Right ventricle myocardium superior (tissue), 1 donor: Measurements from ENCODE around the gene CEPT1. TPM values are rescaled to one million over a fixed set of nuclear protein-coding genes. Genes with fewer than 3 reads are reported as not detected.

Experiments
- ATAC-seq: fragments of 200-7000 bp; cut with Tn5 transposase; one replicate; pipeline ENCODE4 v1.9.1; 2020; ENCODE audit warnings: mild to moderate bottlenecking; ENCODE audit not compliant: poor library complexity
- DNase-seq: peaks from one replicate; pipeline ENCODE4 v3.0.0-alpha.2; 2020
- intact Hi-C: fragments of 100-400 bp; cut with DNase I; formaldehyde crosslinking; loops from one replicate; pipeline ENCODE4 v1.11.2; 2022
- total RNA-seq: library from RNA; stranded (reverse); fragmentation: NEBNext Ultra II Directional; extraction: Animal tissue kit (Norgen Biotek cat#: 25700); gene quantifications from one replicate; pipeline ENCODE4 v1.2.1, GENCODE V29; 2021
- donor health status: DM: no; HTN: yes; CAD: no; lungs with severe emphysema.

Gene CEPT1
- total RNA-seq, 1 donor from 2014 or later = 11.6 TPM

DNA sequence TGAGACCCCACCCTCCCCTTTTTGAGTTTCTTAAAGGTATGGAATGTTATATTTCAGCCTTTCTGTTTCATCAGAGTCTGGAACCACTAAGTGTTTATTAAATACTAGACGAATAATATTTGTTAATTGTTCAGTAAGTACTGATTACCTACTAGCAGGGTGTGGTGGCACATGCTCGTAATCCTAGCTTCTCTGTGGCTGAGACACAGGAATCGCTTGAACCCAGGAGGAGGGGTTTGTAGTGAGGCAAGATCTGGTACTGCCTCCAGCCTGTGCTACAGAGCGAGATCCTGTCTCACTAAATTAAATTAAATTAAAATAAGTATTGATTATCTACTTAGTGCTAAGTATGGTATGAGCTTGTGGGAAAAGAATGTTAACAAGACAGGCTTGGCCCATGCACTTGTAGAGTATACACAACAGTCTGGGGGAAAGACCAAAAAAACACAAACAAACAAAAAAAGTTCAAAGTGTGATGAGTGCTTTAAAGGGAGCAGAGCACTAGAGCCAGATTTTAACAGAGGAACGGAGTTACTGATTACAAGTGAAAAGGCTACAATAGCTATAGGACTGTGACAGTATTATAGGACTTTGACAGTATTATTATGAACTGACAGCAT is 2.4 kb downstream of the CEPT1 start:
- DNase-seq = no peak
- ATAC-seq = no peak
- intact Hi-C loops = no loop called here

DNA sequence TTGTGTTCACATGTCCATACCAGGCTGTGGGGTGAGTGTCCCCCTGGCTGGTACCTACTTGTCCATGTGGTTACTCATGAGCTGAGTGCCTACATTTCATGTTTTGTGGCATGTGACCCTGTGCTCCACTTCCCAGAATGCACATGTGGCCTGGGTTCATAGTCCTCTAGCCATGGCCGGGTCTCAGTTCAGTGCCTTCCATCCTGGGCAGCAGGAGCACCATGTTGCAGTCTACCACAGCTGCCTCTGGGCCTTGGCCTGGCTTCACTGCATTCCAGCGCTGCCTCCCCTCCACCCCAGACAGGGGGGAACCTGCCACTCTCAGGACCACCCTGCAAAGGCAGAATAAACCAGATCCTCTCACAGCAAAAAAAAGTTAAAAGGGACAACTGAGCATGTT is 5.5 kb downstream of the CEPT1 start:
- intact Hi-C loops = no loop called here
- ATAC-seq (no peak), DNase-seq (no peak)

DNA sequence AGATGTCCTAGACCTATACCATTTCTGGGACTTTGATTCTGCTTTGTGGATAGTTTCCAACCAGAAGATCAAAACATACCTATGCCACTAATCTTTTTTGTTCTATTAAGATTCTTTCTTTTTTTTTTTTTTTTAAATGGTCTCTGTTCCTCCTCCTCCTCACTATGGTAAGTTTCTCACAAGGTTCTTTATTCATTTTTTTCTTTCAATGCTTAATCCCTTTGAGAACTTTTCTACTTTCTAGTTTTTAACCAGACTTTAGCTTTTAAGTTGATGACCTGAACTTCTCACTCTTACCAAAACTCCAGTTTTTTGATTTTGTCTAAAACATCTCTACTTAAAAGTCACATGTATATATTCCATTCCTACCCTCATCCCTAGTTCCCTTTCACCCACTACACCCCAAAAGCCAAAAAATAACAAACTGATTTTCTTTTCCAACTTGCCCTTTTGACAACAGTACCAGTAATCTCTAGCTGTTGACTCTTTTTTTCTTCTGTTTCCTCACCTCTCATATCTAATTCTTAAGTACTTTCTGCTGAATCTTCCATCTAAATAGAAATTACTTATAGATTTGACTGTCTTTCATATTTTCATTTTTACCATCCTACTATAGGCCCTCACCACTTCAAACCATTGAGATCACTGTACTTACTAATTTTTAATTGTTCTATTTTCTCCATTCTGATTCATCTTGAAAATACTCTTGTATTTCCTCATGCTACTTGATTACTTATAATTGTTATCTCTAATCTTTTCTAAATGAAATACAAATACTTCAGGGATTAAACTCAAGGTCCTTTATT is 6.1 kb downstream of the CEPT1 start:
- intact Hi-C loops = no loop called here
- ATAC-seq (no peak), DNase-seq (no peak)

DNA sequence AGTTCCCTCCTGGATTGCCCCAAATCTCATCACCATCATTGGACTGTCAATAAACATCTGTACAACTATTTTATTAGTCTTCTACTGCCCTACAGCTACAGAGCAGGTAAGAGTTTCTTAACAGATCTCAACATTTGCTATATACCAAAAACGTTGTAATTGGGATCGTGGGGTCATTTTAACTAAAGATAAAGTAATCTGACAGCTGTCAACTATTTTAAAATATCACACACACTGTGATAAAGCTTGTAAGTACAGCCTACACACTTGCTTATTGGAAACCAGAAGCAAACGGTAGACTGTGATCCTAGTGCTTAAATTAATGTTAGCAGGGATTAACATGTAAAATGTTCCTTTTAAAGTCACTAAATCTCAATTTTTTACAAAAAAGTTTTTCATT is 7.9 kb downstream of the CEPT1 start:
- intact Hi-C loops = no loop called here
- ATAC-seq = no peak
- no peak for DNase-seq

DNA sequence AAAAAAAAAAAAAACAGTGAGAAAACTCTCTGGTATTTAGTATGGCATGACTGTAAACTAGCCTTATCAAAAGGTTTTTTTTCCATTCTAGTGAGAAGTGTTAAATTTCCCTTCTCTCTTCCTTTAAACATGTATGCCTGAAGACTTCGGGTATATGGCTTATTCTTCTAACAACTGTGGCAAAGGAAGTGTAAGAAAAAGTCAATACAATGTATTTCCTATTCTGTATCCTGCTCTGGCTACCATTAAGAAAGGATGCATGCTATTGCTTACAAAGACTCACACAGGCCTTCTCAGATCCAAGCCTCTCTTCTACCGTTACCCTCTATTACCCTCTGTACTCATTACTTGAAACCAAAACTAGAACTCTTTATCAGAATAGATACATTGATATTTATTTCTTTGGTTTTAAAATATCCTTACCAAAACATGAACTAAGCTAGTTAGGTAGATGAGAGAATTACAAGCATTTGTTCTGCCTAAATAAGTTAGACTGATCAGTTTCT is 8.4 kb downstream of the CEPT1 start:
- DNase-seq = no peak
- ATAC-seq = no peak
- intact Hi-C loops = no loop called here

DNA sequence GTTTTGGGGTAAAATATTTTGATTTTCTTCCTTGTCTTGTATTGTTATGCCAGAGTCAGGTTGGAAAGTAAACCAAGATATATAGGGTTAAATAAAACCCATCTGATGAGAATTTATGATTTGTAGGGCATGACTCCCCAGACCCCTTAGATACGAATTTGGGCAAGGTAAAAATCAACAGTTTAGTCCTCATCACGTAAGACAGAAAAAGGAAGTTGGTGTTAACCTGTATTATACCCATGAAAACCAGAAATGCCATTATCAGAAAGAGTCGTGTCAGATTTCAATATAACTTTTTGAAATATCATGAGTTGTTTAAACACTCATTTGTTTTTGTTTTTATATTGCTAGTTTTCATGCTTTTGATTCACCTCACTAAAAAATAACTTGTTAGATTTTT is 11.8 kb downstream of the CEPT1 start:
- ATAC-seq (no peak), DNase-seq (no peak)
- intact Hi-C loops = no loop called here

DNA sequence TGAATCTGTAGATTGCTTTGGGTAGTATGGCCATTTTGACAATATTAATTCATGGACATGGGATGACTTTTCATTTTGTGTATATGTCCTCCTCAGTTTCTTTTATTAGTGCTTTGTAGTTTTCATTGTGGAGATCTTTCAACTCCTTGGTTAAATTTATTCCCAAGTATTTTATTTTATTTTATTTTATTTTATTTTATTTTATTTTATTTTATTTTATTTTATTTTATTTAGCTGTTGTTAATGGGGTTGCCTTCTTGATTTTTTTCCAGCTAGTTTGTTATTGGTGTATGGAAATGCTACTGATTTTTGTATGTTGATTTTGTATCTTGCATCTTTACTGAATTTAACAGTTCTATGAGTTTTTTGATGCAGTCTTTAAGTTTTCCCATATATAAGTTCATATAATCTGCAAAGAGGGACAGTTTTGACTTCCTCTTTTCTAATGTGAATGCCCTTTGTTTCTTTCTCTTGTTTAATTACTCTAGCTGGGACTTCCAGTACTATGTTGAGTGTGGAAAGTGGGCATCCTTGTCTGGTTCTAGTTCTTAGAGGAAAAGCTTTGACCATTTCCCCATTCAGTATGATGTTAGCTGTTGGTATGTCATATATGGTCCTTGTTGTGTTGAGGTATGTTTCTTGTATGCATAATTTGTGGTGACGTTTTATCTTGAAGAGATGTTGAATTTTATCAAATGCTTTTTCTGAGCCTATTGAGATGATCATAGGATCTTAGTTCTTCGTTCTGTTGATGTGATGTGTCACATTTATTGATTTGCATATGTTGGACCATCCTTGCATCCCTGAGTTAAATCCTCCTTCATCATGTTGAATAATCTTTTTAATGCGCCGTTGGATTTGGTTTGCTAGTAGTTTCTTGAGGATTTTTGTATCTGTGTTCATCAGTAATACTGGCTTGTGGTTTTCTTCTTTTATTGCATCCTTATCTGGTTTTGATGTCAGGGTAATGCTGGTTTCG is 14.3 kb downstream of the CEPT1 start:
- no peak for ATAC-seq
- no peak for DNase-seq
- intact Hi-C loops = no loop called here

DNA sequence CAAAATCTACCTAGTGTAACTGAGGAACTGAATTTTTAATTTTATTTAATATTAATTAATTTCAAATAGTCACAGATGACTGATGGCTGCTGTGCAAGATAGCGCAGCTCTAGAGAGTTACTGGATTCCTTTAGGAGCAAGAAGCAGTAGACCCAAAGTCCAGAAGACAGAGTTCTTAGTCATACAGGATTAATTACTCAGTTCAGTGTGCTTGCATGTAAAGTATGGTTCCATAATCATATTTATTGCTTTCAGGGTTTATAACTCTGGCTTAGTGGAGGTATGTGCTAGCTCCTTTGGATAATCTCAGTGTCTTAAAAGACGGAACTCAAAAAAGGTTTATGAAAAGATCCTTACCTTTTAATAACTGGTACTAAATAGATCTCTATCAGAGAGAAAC is 17.4 kb downstream of the CEPT1 start:
- no peak for ATAC-seq
- intact Hi-C loops = no loop called here
- no peak for DNase-seq

DNA sequence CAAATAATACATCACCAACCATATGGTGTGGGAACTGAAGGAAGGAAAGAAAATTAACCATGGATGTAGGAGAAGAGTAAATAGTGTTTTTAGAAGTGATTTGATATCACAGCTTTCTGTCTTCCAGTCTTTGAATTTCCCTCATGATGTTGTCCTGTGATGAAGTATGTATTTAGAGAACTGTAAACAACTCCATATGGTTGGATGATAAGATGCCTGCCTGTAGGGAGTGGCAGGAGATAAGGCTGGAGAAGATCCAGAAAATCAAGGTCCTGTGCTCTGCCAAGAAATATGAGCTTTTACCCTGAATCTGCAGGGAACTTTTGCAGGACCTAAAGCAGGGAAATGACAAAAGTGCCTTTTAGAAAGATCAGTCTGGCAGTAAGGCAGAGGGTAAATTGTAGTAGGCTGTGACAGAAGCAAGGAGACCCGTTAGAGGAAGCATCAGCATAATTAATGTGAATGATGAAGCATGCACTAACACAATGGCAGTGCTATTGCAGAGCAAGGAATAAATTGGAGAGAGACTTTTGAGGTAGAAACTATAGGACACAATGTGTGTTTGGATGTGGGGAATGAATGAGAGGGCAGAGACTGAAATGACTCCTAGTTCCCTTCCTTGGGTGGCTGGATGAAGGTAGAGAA is 21.9 kb downstream of the CEPT1 start:
- no peak for ATAC-seq
- no peak for DNase-seq
- intact Hi-C loops = no loop called here

DNA sequence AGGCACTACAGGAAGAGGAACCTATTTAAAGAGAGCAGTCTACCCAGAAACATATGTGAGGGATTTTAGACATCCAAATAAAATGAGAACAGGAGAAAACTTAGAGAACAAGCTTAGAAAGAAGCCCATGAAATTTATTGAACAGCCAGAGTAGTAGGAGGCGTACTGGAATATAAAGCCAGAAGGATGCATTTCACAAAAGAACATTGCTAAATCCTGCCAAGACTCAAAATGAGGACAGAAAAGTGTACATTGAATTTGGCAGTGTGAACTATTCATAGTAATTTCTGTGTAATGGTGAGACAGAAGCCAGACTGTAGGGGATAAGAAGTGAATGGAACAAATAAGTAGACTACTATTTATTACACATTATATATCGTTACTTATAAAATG is 22.5 kb downstream of the CEPT1 start:
- no peak for DNase-seq
- ATAC-seq = no peak
- intact Hi-C loops = no loop called here

DNA sequence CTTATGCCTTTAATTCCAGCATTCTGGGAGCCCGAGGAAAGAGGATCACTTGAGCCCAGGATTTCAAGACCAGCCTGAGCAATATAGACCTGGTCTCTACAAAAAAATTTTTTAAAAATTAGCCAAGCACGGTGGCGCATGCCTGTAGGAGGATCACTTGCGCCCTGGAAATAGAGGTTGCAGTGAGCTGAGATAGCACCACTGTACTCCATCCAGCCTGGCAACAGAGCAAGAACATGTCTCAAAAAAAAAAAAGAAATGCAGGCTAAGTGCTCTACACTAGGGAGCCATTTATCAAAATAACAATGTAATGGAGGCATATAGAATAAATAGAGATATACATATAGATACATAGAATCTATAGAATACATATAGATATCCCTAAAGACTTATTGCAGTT is 23.3 kb downstream of the CEPT1 start:
- no peak for DNase-seq
- ATAC-seq = peak; percentile 89
- intact Hi-C loops = no loop called here

DNA sequence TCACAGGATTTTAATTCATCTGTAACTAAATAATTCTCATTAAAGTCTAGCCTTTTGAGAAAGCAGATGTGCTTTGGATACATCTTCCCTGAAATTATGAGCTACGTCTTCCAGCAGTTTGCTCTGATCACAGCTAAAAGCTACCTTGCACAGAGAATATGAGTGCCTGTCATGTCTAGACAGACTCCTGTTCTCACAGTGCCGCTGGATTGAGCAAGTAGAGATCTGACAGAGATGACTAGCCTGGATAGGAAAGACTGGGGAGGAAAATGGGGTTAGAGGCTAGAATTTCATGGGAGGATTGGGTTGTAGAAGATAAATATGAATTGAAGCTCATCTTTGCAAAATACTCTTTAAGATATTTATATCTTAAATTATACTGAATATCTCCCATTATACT is 24.1 kb downstream of the CEPT1 start:
- intact Hi-C loops = no loop called here
- DNase-seq (no peak), ATAC-seq (no peak)

DNA sequence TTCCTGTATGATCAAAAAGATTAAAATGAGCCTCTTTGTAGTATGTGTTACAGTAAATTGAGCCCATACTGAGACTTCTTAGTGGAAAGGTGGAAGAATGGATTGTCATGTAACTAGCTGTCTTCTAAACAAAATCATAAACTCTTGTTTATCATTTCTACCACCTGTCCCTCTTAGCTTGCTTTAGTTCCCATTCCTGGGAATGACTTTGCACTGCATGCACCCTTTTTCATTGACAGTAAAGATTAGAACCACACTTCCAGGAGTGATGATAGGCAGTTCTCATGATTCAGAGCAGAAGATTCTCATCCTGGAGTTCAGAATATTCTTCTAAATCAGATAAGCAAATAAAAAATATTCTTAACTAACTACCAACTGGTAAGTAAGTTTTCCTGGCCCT is 32.4 kb downstream of the CEPT1 start:
- intact Hi-C loops = no loop called here
- DNase-seq (no peak), ATAC-seq (no peak)

DNA sequence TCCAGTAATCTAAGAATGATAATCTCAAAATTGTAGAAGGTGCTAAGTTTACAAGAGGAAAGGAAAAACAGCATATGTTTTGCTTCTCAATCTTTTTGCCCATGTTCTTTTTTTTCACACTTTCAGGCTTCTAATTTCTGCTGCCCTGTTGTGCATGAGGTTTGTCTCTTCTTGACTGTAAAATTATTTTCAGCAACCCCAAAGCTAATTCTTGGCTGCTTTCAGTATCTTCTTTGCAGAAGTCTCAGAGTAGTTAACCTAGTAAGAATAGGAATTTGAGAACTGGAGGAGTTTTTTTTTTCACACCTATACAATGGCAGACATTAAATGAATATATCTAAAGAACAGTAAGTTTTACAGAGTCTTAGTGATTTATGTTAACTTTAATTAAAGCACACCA is 34.0 kb downstream of the CEPT1 start:
- DNase-seq (no peak), ATAC-seq (no peak)
- intact Hi-C loops = no loop called here

DNA sequence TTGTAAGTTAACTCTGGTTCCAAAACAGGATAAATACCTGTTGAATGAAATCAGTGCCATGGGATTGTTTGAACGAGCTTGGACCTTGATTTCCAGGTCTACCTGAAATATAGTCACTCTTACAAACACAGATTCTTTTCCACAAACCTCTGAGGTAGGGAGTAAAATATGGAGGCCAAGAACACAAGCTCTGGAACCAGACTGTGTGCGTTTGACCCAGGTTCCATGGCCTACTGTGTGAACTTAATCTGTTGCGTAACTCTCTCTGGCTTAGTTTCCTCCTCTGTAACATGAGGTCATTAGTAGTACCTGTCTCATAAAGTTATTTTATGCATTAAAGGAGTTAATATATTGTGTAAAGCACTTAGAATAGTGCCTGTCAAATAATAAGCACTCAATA is 35.3 kb downstream of the CEPT1 start:
- ATAC-seq (no peak), DNase-seq (no peak)
- intact Hi-C loops = no loop called here

DNA sequence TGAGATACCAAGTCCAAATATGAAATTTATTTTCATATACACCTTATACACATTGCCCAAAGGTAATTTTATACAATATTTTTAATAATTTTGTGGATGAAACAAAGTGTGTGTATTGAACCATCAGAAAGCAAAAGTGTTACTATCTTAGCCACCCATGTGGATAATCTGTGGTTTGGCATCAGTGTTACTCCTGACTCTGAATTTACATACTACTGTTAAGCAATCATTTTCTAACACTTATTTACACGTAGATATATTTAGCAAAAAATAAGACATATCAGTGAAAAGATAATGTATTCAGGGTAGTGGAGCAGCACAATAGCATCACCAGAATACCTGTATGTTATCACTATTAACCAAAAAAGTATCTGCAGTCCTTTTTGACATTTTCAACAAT is 36.7 kb downstream of the CEPT1 start:
- intact Hi-C loops = no loop called here
- DNase-seq (no peak), ATAC-seq (no peak)

DNA sequence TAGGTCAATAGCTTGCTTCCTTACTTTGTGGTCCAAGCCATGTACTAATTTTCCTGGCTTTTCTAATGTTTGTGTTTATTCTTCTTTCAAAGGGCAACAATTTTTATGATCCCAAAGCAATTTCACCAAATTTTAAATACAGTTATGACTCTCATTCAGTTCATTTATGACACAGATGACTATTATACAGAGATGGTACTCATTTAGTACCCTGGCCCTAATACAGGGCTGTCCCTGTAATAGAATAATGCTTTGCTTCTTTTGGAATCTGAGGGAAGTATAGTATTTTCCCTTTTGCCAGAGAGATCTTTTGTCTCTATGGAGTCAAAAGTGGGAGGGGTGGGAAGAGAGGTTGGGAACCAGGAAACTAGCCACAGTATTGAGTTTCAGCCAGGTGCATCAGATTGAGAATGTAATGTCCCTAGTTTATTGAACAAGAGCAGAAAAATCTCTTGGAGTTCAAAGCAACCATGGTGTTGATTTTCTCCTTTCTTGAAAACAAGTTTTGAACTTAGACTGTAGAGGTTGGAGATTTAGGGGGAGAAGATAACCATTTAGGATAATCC is 40.0 kb downstream of the CEPT1 start:
- ATAC-seq (no peak), DNase-seq (no peak)
- intact Hi-C loops = no loop called here

DNA sequence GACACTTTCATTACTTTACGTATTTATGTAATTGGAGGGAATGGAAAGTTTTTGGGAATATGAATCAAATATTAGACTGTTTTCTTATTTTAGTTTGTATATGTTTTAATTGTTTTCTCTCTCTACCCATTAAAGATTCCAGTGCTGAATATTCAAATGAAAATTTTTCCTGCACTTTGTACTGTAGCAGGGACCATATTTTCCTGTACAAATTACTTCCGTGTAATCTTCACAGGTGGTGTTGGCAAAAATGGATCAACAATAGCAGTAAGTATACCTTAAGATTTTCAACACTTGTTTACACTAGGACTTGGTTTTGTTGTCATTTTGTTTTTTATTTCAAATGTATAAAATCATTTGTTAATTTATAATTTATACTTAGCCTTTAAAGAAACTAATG is 42.0 kb downstream of the CEPT1 start:
- DNase-seq (no peak), ATAC-seq (no peak)
- intact Hi-C loops = no loop called here
